ENCODE data around the gene CNTNAP3B. TPM values are rescaled to one million over a fixed set of nuclear protein-coding genes. Genes with fewer than 3 reads are reported as not detected.
"Not testable (repeated sequence)": the region's sequence is repeated elsewhere in the genome, so short reads cannot be mapped to it uniquely, and the experiment has no call there.

The CNTNAP3B gene
- polyA plus RNA-seq (9.7 and 12.6 TPM in 2 replicates), polyA minus RNA-seq (11.0 and 16.4 TPM in 2 replicates)

DNA sequence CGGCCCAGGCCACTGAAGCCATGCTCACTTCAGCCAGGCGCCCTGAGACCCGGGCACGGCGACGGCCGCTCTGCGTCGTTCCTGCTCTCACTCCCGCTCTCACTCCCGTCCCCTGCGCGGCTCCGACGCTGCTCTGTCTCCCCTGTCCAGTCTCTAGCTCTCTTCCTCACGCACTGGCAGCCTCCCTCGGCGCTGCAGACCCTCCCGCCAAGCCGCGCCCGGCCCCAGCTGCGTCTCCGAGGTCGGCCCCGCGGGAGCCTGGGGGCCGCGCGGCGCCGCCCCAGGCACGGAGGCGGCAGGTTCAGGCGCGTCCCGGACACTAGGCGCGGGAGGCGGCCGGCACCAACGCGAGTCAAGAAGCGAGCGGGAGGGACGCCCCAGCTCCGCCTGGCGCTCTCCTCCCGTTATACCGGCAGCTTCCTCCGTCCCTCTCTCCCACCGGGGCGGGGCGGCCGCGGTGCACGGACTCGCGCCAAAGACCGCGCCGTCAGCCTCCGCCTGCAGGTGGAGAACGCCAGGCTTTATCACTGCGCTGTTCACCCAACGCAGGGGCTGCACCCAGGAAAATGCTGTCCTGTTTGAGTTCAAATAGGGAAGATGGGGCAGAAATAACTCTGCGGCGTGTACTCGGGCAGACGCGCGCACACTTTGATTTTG, at the start of gene CNTNAP3B:
CNTNAP3B (minus strand) TSS at position 354 of the 657 bp plus-strand sequence; CDS start at position 22, 332 bp downstream.
- not testable (repeated sequence) for H3K9me2 ChIP-seq (ENCODE audit: insufficient read depth, low read length); H4K20me1 ChIP-seq (ENCODE audit: insufficient read depth); H3K79me2 ChIP-seq (replicated peaks; ENCODE audit: insufficient read depth, low read length); H3K36me3 ChIP-seq (ENCODE audit: insufficient read depth, low read length); H3K27ac ChIP-seq (ENCODE audit: low read length); H3K27me3 ChIP-seq (ENCODE audit: insufficient read depth, low read depth, low read length); H3K9ac ChIP-seq (ENCODE audit: low read length); H3K9me3 ChIP-seq (ENCODE audit: low read length); H3F3A ChIP-seq (ENCODE audit: insufficient read depth, low read length, poor library complexity, severe bottlenecking); H3K4me2 ChIP-seq (ENCODE audit: low read length); H2AFZ ChIP-seq (ENCODE audit: low read depth, low read length)
- peak within 1 kb of the TSS; percentile 47 for H3K4me3 ChIP-seq (ENCODE audit: low read length)

- not testable (repeated sequence) for H3K9me3 ChIP-seq (ENCODE audit: low read length); H4K20me1 ChIP-seq (ENCODE audit: insufficient read depth); H3K27ac ChIP-seq (ENCODE audit: low read length); H3K9ac ChIP-seq (ENCODE audit: low read length); H3K27me3 ChIP-seq (ENCODE audit: insufficient read depth, low read depth, low read length); H3K4me3 ChIP-seq (ENCODE audit: low read length); H3K79me2 ChIP-seq (replicated peaks; ENCODE audit: insufficient read depth, low read length); H2AFZ ChIP-seq (ENCODE audit: low read depth, low read length); H3K9me2 ChIP-seq (ENCODE audit: insufficient read depth, low read length); H3K36me3 ChIP-seq (ENCODE audit: insufficient read depth, low read length); H3K4me2 ChIP-seq (ENCODE audit: low read length); H3F3A ChIP-seq (ENCODE audit: insufficient read depth, low read length, poor library complexity, severe bottlenecking)
These were observed 31.1 kb upstream of the CNTNAP3B start for GRCh38 chr9:42160299-42160698.

- not testable (repeated sequence) for H3K36me3 ChIP-seq (ENCODE audit: insufficient read depth, low read length); H3K9ac ChIP-seq (ENCODE audit: low read length); H3K27me3 ChIP-seq (ENCODE audit: insufficient read depth, low read depth, low read length); H3K9me2 ChIP-seq (ENCODE audit: insufficient read depth, low read length); H3K4me2 ChIP-seq (ENCODE audit: low read length); H3K9me3 ChIP-seq (ENCODE audit: low read length); H3K27ac ChIP-seq (ENCODE audit: low read length); H3F3A ChIP-seq (ENCODE audit: insufficient read depth, low read length, poor library complexity, severe bottlenecking); H3K79me2 ChIP-seq (replicated peaks; ENCODE audit: insufficient read depth, low read length); H4K20me1 ChIP-seq (ENCODE audit: insufficient read depth); H2AFZ ChIP-seq (ENCODE audit: low read depth, low read length)
- TF ChIP-seq RAD21 (conservative IDR thresholded peaks at IDR 0.05) (peak; percentile 54), CTCF (IDR thresholded peaks at IDR 0.05; ENCODE audit: poor library complexity, severe bottlenecking) (peak; percentile 50), SMC3 (conservative IDR thresholded peaks at IDR 0.05; ENCODE audit: poor library complexity) (peak; percentile 54)
- peak overlapping the region; percentile 39 for H3K4me3 ChIP-seq (ENCODE audit: low read length)
These were observed 2.0 kb downstream of the CNTNAP3B start for GRCh38 chr9:42127056-42127841.

DNA sequence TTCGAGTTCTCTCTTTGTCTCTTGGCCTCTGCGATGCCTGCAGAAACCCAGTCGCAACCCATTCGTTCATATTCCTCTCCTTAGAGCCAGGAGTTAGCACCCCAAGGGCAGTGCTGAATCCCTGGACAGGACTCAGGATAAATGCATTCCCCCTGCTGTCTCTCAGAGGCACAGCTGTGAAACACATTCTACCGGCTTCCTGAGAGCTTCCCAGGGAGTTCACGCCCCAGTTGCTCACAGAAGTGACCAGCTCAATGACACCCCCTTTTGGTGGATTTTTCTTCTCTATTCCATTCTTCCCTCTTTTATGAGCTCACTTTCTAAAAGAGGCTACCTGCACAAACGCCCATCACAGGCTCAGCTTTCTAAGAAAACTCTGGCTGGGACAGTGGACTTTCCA, 8.2 kb downstream of the CNTNAP3B start:
- not testable (repeated sequence) for H3K4me2 ChIP-seq (ENCODE audit: low read length); H3K9me2 ChIP-seq (ENCODE audit: insufficient read depth, low read length); H3K9me3 ChIP-seq (ENCODE audit: low read length); H3K9ac ChIP-seq (ENCODE audit: low read length); H3K27ac ChIP-seq (ENCODE audit: low read length); H3K79me2 ChIP-seq (replicated peaks; ENCODE audit: insufficient read depth, low read length); H2AFZ ChIP-seq (ENCODE audit: low read depth, low read length); H3K36me3 ChIP-seq (ENCODE audit: insufficient read depth, low read length); H3K4me3 ChIP-seq (ENCODE audit: low read length); H3F3A ChIP-seq (ENCODE audit: insufficient read depth, low read length, poor library complexity, severe bottlenecking); H3K27me3 ChIP-seq (ENCODE audit: insufficient read depth, low read depth, low read length); H4K20me1 ChIP-seq (ENCODE audit: insufficient read depth)

DNA sequence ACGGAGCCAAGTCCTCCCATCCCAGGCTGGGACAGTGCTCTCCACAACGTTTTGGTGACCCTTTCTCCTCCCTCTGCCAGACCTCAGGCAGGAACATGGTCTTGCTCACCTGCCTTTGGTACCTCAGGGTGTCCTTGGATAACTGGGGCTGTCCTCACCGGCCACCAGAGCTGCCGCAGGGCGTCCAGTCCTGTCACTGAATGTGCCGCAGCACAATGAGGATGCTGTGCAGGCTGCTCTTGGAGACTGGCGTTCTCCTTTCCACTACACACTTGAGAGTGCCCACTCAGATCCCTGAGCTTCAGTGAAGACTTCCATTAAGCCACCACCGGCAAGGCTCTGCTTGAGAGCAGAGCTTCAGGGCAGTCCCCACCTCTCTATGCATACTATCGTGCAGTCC, 33.3 kb downstream of the CNTNAP3B start:
- not testable (repeated sequence) for H3K27ac ChIP-seq (ENCODE audit: low read length); H3F3A ChIP-seq (ENCODE audit: insufficient read depth, low read length, poor library complexity, severe bottlenecking); H2AFZ ChIP-seq (ENCODE audit: low read depth, low read length); H3K4me3 ChIP-seq (ENCODE audit: low read length); H3K9ac ChIP-seq (ENCODE audit: low read length); H3K79me2 ChIP-seq (replicated peaks; ENCODE audit: insufficient read depth, low read length); H3K27me3 ChIP-seq (ENCODE audit: insufficient read depth, low read depth, low read length); H3K9me2 ChIP-seq (ENCODE audit: insufficient read depth, low read length); H3K36me3 ChIP-seq (ENCODE audit: insufficient read depth, low read length); H4K20me1 ChIP-seq (ENCODE audit: insufficient read depth); H3K4me2 ChIP-seq (ENCODE audit: low read length); H3K9me3 ChIP-seq (ENCODE audit: low read length)

DNA sequence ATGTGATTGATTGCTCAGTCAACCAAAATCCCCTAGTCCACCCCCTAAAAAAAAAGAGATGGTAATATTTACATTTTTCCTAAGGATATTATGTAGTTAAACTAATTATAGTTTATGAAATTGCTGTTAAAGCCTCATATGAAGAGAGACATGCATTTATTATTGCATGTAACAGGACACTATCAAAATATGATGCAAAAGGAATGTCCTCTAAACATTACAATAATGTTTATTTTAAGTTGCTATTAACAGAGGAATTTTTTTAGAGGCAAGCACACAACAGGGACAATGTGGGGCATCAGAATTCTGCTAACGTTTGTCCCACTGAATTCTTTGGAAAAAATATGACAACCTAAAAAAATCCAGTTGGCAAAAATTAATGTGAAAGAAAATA, 44.7 kb downstream of the CNTNAP3B start:
- not testable (repeated sequence) for H3K36me3 ChIP-seq (ENCODE audit: insufficient read depth, low read length); H3K79me2 ChIP-seq (replicated peaks; ENCODE audit: insufficient read depth, low read length); H3K4me3 ChIP-seq (ENCODE audit: low read length); H2AFZ ChIP-seq (ENCODE audit: low read depth, low read length); H3K4me2 ChIP-seq (ENCODE audit: low read length); H4K20me1 ChIP-seq (ENCODE audit: insufficient read depth); H3K9me3 ChIP-seq (ENCODE audit: low read length); H3K27me3 ChIP-seq (ENCODE audit: insufficient read depth, low read depth, low read length); H3K9me2 ChIP-seq (ENCODE audit: insufficient read depth, low read length); H3K27ac ChIP-seq (ENCODE audit: low read length); H3F3A ChIP-seq (ENCODE audit: insufficient read depth, low read length, poor library complexity, severe bottlenecking); H3K9ac ChIP-seq (ENCODE audit: low read length)

All from neural cell (in vitro differentiated cells).